NB4 (cell line): ENCODE results near the gene RAB1B.
"Not testable (repeated sequence)": the region's sequence is repeated elsewhere in the genome, so short reads cannot be mapped to it uniquely, and the experiment has no call there.

Experiments used
- CTCF ChIP-seq: IDR thresholded peaks from one replicate; pipeline ENCODE4 v1.5.1; 2012; ENCODE audit warnings: low read depth, low read length
- MAX ChIP-seq: IDR thresholded peaks from 2 replicates; pipeline ENCODE4 v1.6.1; 2011; ENCODE audit warnings: low read depth, low read length
- MYC ChIP-seq: IDR thresholded peaks from 2 replicates; pipeline ENCODE4 v1.6.1; 2011; ENCODE audit warnings: low read depth, low read length
- POLR2A ChIP-seq: IDR thresholded peaks from 2 replicates; pipeline ENCODE4 v1.6.1; 2011; ENCODE audit warnings: mild to moderate bottlenecking; ENCODE audit not compliant: insufficient read length; ENCODE audit errors: extremely low read depth

GRCh38 chr11:66253081-66253480, 15.4 kb upstream of the RAB1B start:
- TF ChIP-seq MYC, POLR2A, CTCF, MAX: not testable (repeated sequence)
